Right forelimb (tissue), 1 donor: ENCODE results near the gene SDK1.
"Not testable (repeated sequence)": the region's sequence is repeated elsewhere in the genome, so short reads cannot be mapped to it uniquely, and the experiment has no call there.

Source experiments
- DNase-seq: peaks from one replicate; pipeline ENCODE4 v3.0.0-alpha.2; 2018

The SDK1 gene

GRCh38 chr7:4307316-4308204, 1006.5 kb downstream of the SDK1 start:
- DNase-seq, result no peak

DNA sequence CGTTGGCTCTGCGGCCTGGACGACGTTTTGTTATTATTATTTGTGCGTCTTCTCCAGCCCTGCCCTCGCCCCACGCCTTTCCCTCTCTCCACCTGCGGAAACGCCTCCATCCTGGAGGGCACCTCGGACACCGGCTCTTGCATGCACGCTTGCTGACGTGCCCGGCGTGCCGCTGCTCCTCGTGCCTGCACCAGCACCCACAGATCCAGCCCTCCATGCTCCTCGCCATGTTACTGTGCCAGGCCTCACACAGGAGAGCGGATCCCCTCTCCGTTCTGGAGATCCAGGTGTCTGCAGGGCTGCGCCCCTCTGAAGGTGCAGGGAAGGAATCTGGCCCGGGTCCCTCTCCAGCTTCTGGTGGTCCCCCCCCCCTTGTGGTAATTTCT, 1007.1 kb downstream of the SDK1 start:
- no peak for DNase-seq

- DNase-seq, result not testable (repeated sequence)
Measured at GRCh38 chr7:4313911-4314310, 1012.9 kb downstream of the SDK1 start.

DNA sequence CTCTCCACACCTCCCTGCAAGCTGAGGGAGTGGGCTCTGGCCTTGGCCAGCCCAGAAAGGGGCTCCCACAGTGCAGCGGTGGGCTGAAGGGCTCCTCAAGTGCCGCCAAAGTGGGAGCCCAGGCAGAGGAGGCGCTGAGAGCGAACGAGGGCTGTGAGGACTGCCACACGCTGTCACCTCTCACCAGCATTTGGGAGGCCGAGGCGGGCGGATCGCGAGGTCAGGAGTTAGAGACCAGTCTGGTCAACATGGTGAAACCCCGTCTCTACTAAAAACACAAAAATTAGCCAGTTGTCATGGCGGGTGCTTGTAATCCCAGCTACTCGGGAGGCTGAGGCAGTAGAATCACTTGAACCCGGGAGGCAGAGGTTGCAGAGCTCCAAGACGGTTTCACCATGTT, 1013.3 kb downstream of the SDK1 start:
- not testable (repeated sequence) for DNase-seq
